Fibroblast of mammary gland (primary cell): Measurements from ENCODE around the gene HMGB3.
A peak's percentile ranks its signal among the peaks of the same experiment; 100 is the strongest.
"Not testable (repeated sequence)": the region's sequence is repeated elsewhere in the genome, so short reads cannot be mapped to it uniquely, and the experiment has no call there.

Source experiments
- DNase-seq: peaks from one replicate; pipeline ENCODE4 v3.0.0-alpha.2; 2010; ENCODE audit warnings: low read depth
- H3K4me3 ChIP-seq: 2 replicates; pipeline ENCODE4 v1.5.1; 2011; ENCODE audit warnings: low read depth, mild to moderate bottlenecking, low read length, moderate library complexity; ENCODE audit not compliant: control insufficient read depth
- CTCF ChIP-seq: conservative IDR thresholded peaks from 2 replicates; pipeline ENCODE4 v1.5.1; 2011; ENCODE audit warnings: low read depth, low read length, inconsistent platforms; ENCODE audit not compliant: control insufficient read depth, insufficient read depth

The HMGB3 gene

GRCh38 chrX:150977411-150978162 lies 5.5 kb upstream of the HMGB3 start:
- H3K4me3 ChIP-seq: no peak overlapping the region
- no peak for TF ChIP-seq CTCF
- DNase-seq: no peak

DNA sequence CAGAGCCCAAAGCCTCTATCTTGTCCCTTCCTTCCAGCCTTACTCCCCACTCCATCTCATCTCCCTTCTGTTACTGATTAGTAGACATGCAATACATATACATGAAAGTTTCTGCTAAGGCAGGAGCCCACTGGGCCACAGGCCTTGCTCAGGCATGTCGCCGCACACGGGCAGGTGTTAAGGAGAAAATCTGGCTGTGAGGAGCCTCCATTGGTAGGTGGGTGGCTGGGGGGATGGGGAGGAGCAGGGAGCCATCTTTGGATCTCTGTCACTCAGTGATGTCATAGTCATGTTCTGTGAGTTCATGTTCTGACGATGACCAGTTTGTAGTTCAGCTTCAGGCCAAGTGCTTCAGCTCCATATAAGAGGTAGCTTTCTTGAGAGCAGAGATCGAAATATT lies 2.9 kb upstream of the HMGB3 start:
- TF ChIP-seq CTCF: no peak
- H3K4me3 ChIP-seq: no peak overlapping the region
- DNase-seq: no peak

DNA sequence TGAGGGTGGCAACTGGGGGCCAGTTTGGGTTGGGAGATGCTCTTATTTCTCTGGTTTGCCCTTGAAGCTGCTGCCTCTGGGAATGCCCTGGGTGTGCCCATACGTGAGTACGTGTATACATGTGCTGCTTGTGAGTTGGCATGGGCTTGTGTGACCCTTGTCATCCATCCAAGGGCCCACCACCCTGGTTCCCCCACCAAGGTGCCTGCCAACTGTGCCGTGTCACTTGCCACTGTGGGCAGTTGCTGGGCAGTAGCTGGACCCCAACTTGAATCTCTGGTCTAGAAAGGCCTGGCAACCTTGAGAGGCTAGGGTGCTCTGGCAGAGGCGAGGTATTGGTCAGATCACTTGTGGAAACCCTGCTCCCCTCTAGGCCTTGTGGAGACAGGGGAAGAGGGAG lies 2.4 kb upstream of the HMGB3 start:
- no peak for TF ChIP-seq CTCF
- no peak overlapping the region for H3K4me3 ChIP-seq
- no peak for DNase-seq

DNA sequence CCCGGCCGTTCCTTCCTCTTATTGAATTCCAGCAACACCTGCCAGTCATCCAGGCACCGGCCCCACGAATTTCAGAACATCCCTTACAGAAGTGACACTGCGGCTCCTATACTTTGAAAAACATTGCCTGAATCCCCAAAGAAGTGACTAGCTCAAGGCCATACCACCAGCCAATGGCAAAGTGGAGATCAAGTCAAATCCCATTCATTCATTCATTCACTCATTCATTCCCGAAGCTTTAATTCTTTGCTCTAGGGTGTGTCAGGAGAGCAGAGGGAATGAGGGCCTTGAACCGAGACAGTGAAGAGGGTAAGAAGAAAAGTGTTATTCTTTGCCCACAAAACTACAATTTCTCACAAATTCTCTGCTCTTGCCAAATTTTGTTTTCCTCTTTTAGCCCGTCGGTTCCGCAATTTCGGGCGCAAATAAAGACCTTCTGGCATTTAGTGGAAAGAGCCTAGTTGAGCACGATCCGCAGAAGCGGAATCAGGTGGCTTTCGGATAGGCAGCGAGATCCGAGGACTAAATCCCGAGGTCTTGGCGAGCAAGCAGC lies 824 bp upstream of the HMGB3 start:
- H3K4me3 ChIP-seq: peak overlapping the region; percentile 55
- TF ChIP-seq CTCF: no peak
- DNase-seq: no peak

DNA sequence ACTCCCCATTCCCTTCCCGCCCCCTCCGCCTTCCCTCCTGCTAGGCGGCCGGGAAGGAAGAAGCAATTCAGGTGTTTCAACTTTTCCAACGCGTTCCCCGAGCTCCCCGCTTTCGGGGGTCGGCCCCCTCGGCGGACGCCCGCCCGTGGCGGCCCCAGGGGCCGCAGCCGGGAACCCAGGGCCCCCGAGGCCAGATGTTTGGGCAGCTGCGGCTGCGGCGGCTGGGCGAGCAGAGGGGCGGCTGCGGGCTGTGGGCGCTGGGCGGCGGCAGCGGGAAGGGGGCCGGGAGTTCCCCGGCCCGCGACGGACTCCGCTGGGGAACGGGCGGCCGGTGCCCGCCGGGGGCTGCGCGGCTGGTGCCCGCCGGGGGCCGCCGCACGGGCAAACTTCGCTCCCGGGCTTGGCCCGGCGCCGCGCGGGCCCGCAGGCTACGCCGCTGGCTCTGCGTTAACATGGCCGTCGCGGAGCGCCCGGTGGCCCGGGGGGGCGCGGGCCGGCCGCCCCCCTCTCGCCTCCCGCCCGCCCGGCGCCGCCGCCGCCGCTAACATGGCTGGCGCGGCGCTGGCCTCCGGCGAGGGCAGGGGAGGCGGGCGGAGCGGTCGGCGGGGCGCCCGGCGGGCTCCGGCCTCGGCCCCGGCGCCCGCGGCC lies 510 bp downstream of the HMGB3 start:
- no peak for TF ChIP-seq CTCF
- H3K4me3 ChIP-seq: peak overlapping the region; percentile 31
- no peak for DNase-seq

DNA sequence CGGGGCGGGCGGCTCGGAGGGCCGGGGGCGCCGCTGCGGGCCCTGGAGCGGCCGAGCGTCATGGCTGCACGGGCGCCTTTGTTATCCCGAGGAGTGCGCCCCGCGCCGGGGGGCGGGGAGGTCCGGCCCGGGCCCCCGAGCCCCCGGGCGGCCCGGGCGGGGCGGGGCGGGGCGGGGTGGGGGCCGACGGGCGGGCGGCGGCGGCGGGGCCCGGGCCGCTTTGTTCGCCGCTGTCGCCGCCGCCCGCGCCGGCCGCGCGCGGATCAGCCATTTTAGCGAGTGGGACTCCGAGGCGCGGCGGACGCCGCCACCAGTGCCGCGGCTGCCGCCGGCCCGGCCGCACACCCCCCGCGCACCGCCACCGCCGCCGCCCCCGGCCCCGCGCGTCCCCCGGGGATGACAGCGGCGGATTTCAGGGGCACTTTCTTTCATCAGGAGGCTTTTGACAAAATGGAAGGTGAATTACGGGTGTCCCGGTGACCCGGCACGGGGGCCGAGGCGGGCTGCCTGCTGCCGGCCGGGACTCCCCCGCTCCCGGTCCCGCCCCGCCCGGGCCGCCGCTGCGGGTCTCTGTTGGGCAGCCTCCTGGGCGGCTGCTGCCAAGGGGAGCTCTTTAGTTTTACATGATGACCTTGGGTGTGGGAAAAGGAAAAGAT lies 1.2 kb downstream of the HMGB3 start:
- H3K4me3 ChIP-seq: peak overlapping the region; percentile 49
- DNase-seq: no peak
- no peak for TF ChIP-seq CTCF

DNA sequence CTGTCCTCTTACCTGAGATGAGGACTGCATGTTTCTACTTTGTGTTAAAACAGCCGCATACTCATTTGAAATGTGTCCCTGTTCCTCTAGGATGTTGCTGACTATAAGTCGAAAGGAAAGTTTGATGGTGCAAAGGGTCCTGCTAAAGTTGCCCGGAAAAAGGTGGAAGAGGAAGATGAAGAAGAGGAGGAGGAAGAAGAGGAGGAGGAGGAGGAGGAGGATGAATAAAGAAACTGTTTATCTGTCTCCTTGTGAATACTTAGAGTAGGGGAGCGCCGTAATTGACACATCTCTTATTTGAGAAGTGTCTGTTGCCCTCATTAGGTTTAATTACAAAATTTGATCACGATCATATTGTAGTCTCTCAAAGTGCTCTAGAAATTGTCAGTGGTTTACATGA lies 4.6 kb downstream of the HMGB3 start:
- not testable (repeated sequence) for DNase-seq, H3K4me3 ChIP-seq
